Lung (tissue), 12 donors: ENCODE data around the gene HOXB9. TPM values are rescaled to one million over a fixed set of nuclear protein-coding genes. Genes with fewer than 3 reads are reported as not detected.

Experiments
- ATAC-seq: fragments of 200-7000 bp; cut with Tn5 transposase; one replicate; pipeline ENCODE4 v1.9.1; 2020; ENCODE audit warnings: moderate number of reproducible peaks; ENCODE audit not compliant: insufficient read depth, low FRiP score
- DNase-seq, 3 donors: peaks; one replicate each; pipeline ENCODE4 v3.0.0-alpha.2; 2013 to 2017
- H3K27ac ChIP-seq, 2 donors: one replicate each; pipeline ENCODE4 v1.5.1; 2013; ENCODE audit warnings: mild to moderate bottlenecking in 2 of 2, moderate library complexity in 2 of 2, control low read depth in 1 of 2, inconsistent platforms in 1 of 2, low read depth in 1 of 2, low read length in 1 of 2
- H3K27me3 ChIP-seq, 3 donors: one replicate each; pipeline ENCODE4 v1.5.1; 2013; ENCODE audit warnings: low read length in 2 of 3; ENCODE audit not compliant: control insufficient read depth in 3 of 3, insufficient read depth in 3 of 3
- H3K36me3 ChIP-seq, 4 donors: one replicate each; pipeline ENCODE4 v1.5.1; 2013; ENCODE audit warnings: low read length in 4 of 4, mild to moderate bottlenecking in 1 of 4, moderate library complexity in 1 of 4; ENCODE audit not compliant: control insufficient read depth in 4 of 4, insufficient read depth in 4 of 4
- H3K4me1 ChIP-seq, 5 donors: one replicate each; pipeline ENCODE4 v1.5.1; 2013; ENCODE audit warnings: low read length in 5 of 5, mild to moderate bottlenecking in 2 of 5, moderate library complexity in 1 of 5; ENCODE audit not compliant: control insufficient read depth in 5 of 5, insufficient read depth in 5 of 5
- H3K4me3 ChIP-seq: one replicate; pipeline ENCODE4 v1.5.1; 2013; ENCODE audit warnings: mild to moderate bottlenecking, control low read depth, moderate library complexity
- H3K9ac ChIP-seq, 2 donors: one replicate each; pipeline ENCODE4 v1.5.1; 2013; ENCODE audit warnings: low read length in 2 of 2, control low read depth in 1 of 2; ENCODE audit not compliant: insufficient read depth in 1 of 2
- H3K9me3 ChIP-seq, 4 donors: one replicate each; pipeline ENCODE4 v1.5.1; 2013; ENCODE audit warnings: low read length in 3 of 4, mild to moderate bottlenecking in 1 of 4, moderate library complexity in 1 of 4; ENCODE audit not compliant: control insufficient read depth in 4 of 4, insufficient read depth in 3 of 4
- WGBS, 2 donors: extraction: QIAGEN DNeasy Blood & Tissue Kit; methylation state at CpG; one replicate each; pipeline ENCODE4 v1.1.7; 2013; 5-methylcytosine and 5-hydroxymethylcytosine counted together
- polyA plus RNA-seq, 2 donors: library from polyadenylated mRNA; stranded (reverse); fragments of 200-250 nt; gene quantifications; one replicate each; pipeline ENCODE4 v1.2.1, GENCODE V29; 2013
- total RNA-seq, 2 donors: library from RNA; depleted of rRNA in 1 of 2; stranded (reverse); fragments of >200 nt in 1 of 2; gene quantifications; one replicate each; pipeline ENCODE4 v1.2.1, GENCODE V29; 2014 to 2021
- TF ChIP-seq, protein P1 (sequence below): IDR thresholded peaks from 2 replicates; pipeline ENCODE4 v1.5.1; 2012; ENCODE audit warnings: mild to moderate bottlenecking; ENCODE audit errors: control extremely low read depth, extremely low read depth
- donor health status: control.
- donor health status: control.
- donor health status: Bipolar disorder and iron deficiency.
- donor health status: healthy.
- donor health status: DM: yes; HTN: yes; CAD: no.

Gene HOXB9
- total and polyA plus RNA-seq, 4 donors: 0.18 TPM; not detected in 3

GRCh38 chr17:48633266-48633677 lies 7.1 kb upstream of the HOXB9 start:
- no peak overlapping the region for H3K4me3 ChIP-seq
- no peak overlapping the region for H3K9ac ChIP-seq
- WGBS, 2 donors: 31 to 41% methylated on average over 35 of the region's 35 CpGs
- TF ChIP-seq, protein P1, sequence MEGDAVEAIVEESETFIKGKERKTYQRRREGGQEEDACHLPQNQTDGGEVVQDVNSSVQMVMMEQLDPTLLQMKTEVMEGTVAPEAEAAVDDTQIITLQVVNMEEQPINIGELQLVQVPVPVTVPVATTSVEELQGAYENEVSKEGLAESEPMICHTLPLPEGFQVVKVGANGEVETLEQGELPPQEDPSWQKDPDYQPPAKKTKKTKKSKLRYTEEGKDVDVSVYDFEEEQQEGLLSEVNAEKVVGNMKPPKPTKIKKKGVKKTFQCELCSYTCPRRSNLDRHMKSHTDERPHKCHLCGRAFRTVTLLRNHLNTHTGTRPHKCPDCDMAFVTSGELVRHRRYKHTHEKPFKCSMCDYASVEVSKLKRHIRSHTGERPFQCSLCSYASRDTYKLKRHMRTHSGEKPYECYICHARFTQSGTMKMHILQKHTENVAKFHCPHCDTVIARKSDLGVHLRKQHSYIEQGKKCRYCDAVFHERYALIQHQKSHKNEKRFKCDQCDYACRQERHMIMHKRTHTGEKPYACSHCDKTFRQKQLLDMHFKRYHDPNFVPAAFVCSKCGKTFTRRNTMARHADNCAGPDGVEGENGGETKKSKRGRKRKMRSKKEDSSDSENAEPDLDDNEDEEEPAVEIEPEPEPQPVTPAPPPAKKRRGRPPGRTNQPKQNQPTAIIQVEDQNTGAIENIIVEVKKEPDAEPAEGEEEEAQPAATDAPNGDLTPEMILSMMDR: no peak
- DNase-seq (no peak), ATAC-seq (no peak)
- H3K36me3 ChIP-seq: no peaks in the 10 kb centered on the region
- no peak overlapping the region for H3K27ac ChIP-seq
- H3K4me1 ChIP-seq: no peaks in the 10 kb centered on the region
- peaks cover 0 to 4% (median 0%) of the 10 kb centered on the region in 4 donors for H3K9me3 ChIP-seq
- H3K27me3 ChIP-seq: peaks cover 25 to 97% (median 95%) of the 10 kb centered on the region in 3 donors

- H3K36me3 ChIP-seq: no peaks in the 10 kb centered on the region
- no peak for ATAC-seq
- no peak overlapping the region for H3K4me3 ChIP-seq
- peaks cover 21 to 97% (median 95%) of the 10 kb centered on the region in 3 donors for H3K27me3 ChIP-seq
- no peaks in the 10 kb centered on the region for H3K4me1 ChIP-seq
- H3K9me3 ChIP-seq: peaks cover 0 to 4% (median 0%) of the 10 kb centered on the region in 4 donors
- no peak overlapping the region for H3K27ac ChIP-seq
- no peak overlapping the region for H3K9ac ChIP-seq
- peak in 1 of 3 donors; percentile 11 for DNase-seq
- 39 to 63% methylated on average over 7 of the region's 7 CpGs for WGBS, 2 donors
- TF ChIP-seq, protein P1: no peak
Measured at GRCh38 chr17:48632579-48633265, 6.6 kb upstream of the HOXB9 start.

- no peaks in the 10 kb centered on the region for H3K4me1 ChIP-seq
- peaks cover 0 to 4% (median 0%) of the 10 kb centered on the region in 4 donors for H3K9me3 ChIP-seq
- DNase-seq (no peak), ATAC-seq (no peak)
- no peaks in the 10 kb centered on the region for H3K36me3 ChIP-seq
- no peak overlapping the region for H3K4me3 ChIP-seq
- H3K27ac ChIP-seq: no peak overlapping the region
- no peak overlapping the region for H3K9ac ChIP-seq
- peaks cover 25 to 97% (median 95%) of the 10 kb centered on the region in 3 donors for H3K27me3 ChIP-seq
- WGBS, 2 donors: 34 to 54% methylated on average over 7 of the region's 7 CpGs
- TF ChIP-seq, protein P1: no peak
Measured at GRCh38 chr17:48631693-48632578, 5.8 kb upstream of the HOXB9 start.
